ENCODE data around the gene SLC39A11. TPM values are rescaled to one million over a fixed set of nuclear protein-coding genes. Genes with fewer than 3 reads are reported as not detected.

The SLC39A11 gene
- total RNA-seq, 1 donor from 2014 or later, result 16.3 TPM

DNA sequence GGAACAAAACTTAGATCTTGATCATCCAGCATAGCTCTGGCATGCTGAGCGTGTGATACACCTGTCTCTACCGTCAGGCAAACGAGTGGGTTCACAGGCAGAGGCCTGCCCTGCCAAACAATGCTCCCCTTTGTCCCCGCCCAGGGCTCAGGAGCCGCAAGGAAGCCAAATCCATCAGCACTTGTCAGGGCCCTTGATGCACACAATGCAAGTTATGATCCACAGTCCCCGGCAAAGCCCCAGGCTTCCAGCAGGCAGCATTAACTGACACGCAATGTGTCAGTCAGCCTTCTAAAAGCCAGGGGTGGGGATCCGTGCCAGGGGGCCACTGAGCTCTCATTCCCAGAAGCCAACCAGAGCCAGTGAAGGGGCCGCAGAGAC lies 460.9 kb downstream of the SLC39A11 start:
- peaks cover 5% of the 10 kb centered on the region for H3K36me3 Mint-ChIP-seq (ENCODE audit: unreplicated experiment)
- H3K9me3 Mint-ChIP-seq (ENCODE audit: unreplicated experiment), result peaks cover 2% of the 10 kb centered on the region
- no peak for DNase-seq
- H3K4me1 Mint-ChIP-seq (ENCODE audit: low read depth, unreplicated experiment), result peaks cover 4% of the 10 kb centered on the region
- H3K27ac Mint-ChIP-seq (ENCODE audit: unreplicated experiment), result no peak overlapping the region
- no peak overlapping the region for H3K4me3 Mint-ChIP-seq (ENCODE audit: unreplicated experiment)
- H3K27me3 Mint-ChIP-seq (ENCODE audit: unreplicated experiment), result peaks cover 2% of the 10 kb centered on the region
- TF ChIP-seq, protein P1, sequence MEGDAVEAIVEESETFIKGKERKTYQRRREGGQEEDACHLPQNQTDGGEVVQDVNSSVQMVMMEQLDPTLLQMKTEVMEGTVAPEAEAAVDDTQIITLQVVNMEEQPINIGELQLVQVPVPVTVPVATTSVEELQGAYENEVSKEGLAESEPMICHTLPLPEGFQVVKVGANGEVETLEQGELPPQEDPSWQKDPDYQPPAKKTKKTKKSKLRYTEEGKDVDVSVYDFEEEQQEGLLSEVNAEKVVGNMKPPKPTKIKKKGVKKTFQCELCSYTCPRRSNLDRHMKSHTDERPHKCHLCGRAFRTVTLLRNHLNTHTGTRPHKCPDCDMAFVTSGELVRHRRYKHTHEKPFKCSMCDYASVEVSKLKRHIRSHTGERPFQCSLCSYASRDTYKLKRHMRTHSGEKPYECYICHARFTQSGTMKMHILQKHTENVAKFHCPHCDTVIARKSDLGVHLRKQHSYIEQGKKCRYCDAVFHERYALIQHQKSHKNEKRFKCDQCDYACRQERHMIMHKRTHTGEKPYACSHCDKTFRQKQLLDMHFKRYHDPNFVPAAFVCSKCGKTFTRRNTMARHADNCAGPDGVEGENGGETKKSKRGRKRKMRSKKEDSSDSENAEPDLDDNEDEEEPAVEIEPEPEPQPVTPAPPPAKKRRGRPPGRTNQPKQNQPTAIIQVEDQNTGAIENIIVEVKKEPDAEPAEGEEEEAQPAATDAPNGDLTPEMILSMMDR (IDR thresholded peaks at IDR 0.05; ENCODE audit: partially characterized antibody, unreplicated experiment), result no peak

DNA sequence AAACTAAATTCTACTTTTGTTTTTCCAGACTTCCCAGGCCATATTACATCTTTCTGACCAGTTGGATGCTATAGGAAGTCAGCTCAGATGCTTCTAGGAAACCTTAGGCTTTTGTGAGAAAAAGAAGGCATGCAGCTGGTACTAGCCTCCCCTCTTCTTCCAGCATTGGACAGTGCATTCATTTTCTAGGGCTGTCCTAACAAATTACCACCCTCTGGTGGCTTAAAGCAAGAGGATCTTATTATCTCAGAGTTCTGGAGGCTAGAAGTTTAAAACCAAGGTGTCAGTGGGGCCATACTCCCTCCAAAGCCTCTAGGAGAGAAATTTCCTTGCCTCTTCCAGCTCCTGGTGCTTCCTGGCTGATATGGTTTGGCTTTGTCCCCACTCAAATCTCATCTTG lies 467.8 kb downstream of the SLC39A11 start:
- DNase-seq, result no peak
- peaks cover 12% of the 10 kb centered on the region for H3K4me1 Mint-ChIP-seq (ENCODE audit: low read depth, unreplicated experiment)
- peaks cover 5% of the 10 kb centered on the region for H3K36me3 Mint-ChIP-seq (ENCODE audit: unreplicated experiment)
- TF ChIP-seq, protein P1 (IDR thresholded peaks at IDR 0.05; ENCODE audit: partially characterized antibody, unreplicated experiment), result no peak
- no peaks in the 10 kb centered on the region for H3K27me3 Mint-ChIP-seq (ENCODE audit: unreplicated experiment)
- no peak overlapping the region for H3K27ac Mint-ChIP-seq (ENCODE audit: unreplicated experiment)
- H3K4me3 Mint-ChIP-seq (ENCODE audit: unreplicated experiment), result no peak overlapping the region
- peaks cover 2% of the 10 kb centered on the region for H3K9me3 Mint-ChIP-seq (ENCODE audit: unreplicated experiment)

DNA sequence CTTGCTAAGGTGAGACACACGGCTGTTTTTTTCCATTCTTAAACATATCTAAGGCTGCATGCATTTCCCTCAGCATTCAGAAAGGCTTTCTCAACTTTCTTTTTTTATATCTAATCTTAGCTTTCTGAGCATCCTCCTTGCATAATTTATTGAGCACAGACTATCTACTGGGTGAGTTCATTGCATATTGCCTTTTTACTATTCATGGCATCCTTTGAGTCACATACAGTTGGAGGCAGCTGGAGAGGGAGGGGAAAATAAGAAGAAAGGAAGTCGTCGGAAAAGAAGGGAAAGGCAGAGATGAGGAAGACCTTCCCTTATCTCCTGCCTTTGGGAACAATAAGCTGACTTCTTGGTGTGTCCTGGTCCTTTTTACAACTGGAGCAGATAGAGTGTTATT lies 468.3 kb downstream of the SLC39A11 start:
- H3K36me3 Mint-ChIP-seq (ENCODE audit: unreplicated experiment), result peaks cover 5% of the 10 kb centered on the region
- no peak overlapping the region for H3K4me3 Mint-ChIP-seq (ENCODE audit: unreplicated experiment)
- TF ChIP-seq, protein P1 (IDR thresholded peaks at IDR 0.05; ENCODE audit: partially characterized antibody, unreplicated experiment), result no peak
- no peak overlapping the region for H3K27ac Mint-ChIP-seq (ENCODE audit: unreplicated experiment)
- H3K4me1 Mint-ChIP-seq (ENCODE audit: low read depth, unreplicated experiment), result peaks cover 12% of the 10 kb centered on the region
- DNase-seq, result no peak
- no peaks in the 10 kb centered on the region for H3K27me3 Mint-ChIP-seq (ENCODE audit: unreplicated experiment)
- peaks cover 2% of the 10 kb centered on the region for H3K9me3 Mint-ChIP-seq (ENCODE audit: unreplicated experiment)

DNA sequence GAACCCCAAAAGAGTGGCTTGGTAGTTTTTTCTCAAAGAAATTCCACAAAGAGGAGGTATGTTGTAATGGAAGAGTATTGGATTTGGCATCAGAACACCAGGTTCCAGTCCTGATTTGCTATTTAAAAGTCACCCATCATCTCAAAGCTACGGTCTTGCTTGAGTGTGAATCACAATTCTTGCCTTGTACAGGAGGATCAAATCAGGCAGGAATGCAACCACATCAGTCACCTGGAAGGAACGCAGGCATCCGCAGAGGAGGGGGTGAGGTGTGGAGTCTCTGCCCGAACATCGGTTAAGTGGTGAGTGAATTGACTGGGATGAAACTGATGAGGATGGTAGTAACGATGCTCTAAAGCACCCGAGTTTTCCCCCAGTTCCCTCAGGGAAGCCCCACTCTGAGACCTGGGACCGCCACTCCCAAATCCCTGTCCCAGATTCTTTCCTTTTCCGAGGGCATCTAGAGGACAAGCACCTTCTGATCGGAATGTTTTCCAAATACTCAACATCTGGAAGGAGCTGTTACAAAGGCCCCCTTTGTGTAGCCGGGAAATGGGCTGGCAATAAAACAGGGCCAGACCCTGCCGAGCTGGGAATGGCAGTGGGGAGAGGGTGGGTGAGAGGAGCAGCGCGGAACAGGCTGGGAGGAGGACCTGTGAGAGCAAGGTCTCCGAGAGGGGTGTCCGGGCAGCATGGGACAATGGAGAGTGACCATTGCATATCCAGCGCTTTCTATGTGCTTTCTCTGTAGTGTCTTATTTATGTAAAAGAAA lies 469.6 kb downstream of the SLC39A11 start:
- no peaks in the 10 kb centered on the region for H3K9me3 Mint-ChIP-seq (ENCODE audit: unreplicated experiment)
- H3K27me3 Mint-ChIP-seq (ENCODE audit: unreplicated experiment), result no peaks in the 10 kb centered on the region
- peaks cover 17% of the 10 kb centered on the region for H3K4me1 Mint-ChIP-seq (ENCODE audit: low read depth, unreplicated experiment)
- no peaks in the 10 kb centered on the region for H3K36me3 Mint-ChIP-seq (ENCODE audit: unreplicated experiment)
- TF ChIP-seq, protein P1 (IDR thresholded peaks at IDR 0.05; ENCODE audit: partially characterized antibody, unreplicated experiment), result no peak
- H3K27ac Mint-ChIP-seq (ENCODE audit: unreplicated experiment), result no peak overlapping the region
- H3K4me3 Mint-ChIP-seq (ENCODE audit: unreplicated experiment), result no peak overlapping the region
- peak; percentile 19 for DNase-seq

DNA sequence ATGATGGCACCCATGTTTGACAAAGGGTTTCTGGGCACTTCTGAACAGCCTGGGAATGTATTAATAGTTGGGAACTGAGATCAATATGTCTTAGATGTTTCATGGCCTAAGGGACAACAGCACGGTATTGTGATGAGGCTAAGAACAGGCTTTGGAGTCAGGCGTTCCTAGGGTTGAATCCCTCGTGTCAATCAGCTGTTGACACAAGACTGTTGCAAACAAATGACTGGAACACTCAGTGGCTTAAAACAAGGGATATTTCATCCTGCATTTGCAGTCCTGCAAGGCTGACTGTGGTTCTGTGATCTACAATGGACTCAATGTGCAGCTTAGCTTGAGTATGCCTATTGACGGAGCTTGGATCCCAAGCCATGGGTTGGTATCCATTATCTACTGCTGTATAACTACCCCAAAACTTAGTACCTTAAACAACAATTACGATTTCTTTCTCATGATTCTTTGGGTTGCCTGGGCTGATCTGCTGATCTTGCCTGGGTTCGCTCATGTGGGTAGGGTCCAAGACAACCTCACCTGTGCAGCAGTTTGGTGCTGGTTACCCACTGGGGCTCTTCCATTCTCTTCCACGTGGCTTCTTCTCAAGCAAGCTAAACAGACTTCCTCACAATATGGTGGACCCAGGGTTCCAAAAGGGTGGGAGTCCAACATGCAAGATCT lies 472.4 kb downstream of the SLC39A11 start:
- Mint-ChIP-seq H3K27ac (ENCODE audit: unreplicated experiment) (no peak overlapping the region), H3K9me3 (ENCODE audit: unreplicated experiment) (no peaks in the 10 kb centered on the region), H3K36me3 (ENCODE audit: unreplicated experiment) (no peaks in the 10 kb centered on the region), H3K27me3 (ENCODE audit: unreplicated experiment) (no peaks in the 10 kb centered on the region), H3K4me3 (ENCODE audit: unreplicated experiment) (no peak overlapping the region), H3K4me1 (ENCODE audit: low read depth, unreplicated experiment) (peaks cover 17% of the 10 kb centered on the region)
- DNase-seq, result no peak
- TF ChIP-seq, protein P1 (IDR thresholded peaks at IDR 0.05; ENCODE audit: partially characterized antibody, unreplicated experiment), result no peak
